NCI-H146 (cell line): ENCODE data around the gene E4F1.

Experiments used
- DNase-seq: peaks from one replicate; lab custom pipeline; 2025; lab: John Stamatoyannopoulos, UW

E4F1 gene, protein sequence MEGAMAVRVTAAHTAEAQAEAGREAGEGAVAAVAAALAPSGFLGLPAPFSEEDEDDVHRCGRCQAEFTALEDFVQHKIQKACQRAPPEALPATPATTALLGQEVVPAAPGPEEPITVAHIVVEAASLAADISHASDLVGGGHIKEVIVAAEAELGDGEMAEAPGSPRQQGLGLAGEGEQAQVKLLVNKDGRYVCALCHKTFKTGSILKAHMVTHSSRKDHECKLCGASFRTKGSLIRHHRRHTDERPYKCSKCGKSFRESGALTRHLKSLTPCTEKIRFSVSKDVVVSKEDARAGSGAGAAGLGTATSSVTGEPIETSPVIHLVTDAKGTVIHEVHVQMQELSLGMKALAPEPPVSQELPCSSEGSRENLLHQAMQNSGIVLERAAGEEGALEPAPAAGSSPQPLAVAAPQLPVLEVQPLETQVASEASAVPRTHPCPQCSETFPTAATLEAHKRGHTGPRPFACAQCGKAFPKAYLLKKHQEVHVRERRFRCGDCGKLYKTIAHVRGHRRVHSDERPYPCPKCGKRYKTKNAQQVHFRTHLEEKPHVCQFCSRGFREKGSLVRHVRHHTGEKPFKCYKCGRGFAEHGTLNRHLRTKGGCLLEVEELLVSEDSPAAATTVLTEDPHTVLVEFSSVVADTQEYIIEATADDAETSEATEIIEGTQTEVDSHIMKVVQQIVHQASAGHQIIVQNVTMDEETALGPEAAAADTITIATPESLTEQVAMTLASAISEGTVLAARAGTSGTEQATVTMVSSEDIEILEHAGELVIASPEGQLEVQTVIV

DNA sequence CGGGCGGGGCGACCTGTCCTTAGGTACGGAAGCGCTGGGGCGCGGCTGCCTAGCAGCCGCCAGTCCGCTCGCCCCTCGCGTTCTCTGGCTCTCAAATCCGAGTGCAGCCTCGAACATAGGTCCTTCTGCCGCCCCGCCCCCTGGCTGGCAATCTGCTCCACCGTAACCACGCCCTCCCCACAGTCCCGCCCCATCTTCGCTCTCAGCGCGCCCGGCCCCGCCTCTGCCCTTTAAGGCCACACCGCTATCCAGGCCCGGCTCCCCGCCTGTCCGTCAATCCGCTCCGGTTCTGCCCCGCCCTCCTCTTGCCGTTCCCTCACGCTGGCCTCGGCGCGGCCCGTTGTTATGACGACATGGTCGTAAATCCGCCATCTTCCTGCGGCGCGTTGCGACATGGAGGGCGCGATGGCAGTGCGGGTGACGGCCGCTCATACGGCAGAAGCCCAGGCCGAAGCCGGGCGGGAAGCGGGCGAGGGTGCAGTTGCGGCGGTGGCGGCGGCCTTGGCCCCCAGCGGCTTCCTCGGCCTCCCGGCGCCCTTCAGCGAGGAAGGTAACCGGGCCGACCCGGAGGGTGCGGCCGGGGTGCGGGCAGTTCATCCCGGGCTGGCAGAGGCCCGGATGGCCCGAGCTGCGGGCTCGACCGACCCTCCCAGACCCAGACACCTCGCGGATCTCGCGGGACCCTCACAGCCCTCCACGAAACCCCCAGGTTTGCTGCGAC, at the start of gene E4F1:
Gene E4F1, plus strand, starts transcription at position 371 of the 721 bp plus-strand sequence. Its CDS starts 23 bp downstream, at position 394.
- peak; percentile 100 for DNase-seq

DNA sequence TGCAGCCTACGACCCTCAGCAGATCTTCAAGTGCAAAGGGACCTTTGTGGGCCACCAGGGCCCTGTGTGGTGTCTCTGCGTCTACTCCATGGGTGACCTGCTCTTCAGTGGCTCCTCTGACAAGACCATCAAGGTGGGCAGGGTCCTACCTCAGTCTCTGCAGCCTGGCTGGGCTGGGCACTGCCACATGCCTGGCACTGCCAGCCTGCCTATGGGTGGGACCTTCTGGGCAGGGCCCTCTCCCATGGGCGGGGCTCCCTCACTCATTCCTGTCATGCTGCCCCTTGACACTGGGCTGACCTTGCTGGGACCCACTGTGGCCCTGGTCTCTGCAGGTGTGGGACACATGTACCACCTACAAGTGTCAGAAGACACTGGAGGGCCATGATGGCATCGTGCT, 49.5 kb upstream of the E4F1 start:
- DNase-seq, result no peak

DNA sequence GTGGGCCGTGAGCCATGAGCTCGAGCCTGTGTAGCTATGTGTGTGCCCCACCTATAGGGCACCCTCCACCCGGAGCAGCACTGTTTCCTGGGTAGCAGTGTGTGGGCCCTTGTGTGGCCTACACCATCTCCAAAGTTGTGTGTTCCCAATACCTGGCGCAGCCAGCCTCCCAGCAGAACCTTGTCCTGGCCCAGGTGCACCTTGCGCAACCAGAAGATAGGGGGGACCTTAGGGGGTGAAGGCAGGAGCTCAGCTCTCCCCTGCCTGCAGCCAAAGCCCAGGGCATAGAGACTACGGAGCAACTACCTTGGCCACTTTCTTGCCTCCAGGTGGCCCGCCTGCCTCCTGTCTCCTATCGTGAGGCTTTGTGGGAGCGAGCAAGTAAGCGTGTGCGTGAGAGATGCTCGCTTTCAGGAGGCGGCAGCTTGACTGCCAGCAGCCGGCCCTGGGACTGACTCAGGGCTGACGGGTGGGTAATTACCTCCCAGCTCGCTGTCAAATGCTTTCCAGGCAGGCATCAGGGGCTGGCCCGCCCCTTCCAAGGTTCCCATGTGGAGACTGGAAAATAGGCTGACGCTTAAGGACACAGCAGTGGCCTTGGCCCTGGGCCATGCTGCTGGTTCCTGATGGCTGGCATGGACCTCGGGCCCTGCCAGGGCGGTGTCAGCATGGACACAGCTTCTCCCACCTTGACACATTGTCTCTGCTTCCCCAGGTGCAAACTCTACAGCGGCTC, 48.8 kb upstream of the E4F1 start:
- no peak for DNase-seq

DNA sequence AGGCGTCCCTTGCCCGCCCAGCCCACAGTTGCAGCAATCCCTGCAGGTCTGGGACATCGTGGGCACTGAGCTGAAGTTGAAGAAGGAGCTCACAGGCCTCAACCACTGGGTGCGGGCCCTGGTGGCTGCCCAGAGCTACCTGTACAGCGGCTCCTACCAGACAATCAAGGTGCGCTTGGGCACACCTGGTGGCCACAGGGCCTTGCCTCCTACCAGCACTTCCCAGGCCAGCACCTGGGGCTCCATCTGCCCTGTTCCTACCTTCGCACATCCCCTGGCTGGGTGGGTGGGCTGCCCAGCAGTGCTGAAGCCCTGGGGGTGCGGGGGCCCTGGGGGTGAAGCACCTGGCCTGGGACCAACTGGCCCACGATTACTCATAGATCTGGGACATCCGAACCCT, 47.9 kb upstream of the E4F1 start:
- DNase-seq, result no peak

DNA sequence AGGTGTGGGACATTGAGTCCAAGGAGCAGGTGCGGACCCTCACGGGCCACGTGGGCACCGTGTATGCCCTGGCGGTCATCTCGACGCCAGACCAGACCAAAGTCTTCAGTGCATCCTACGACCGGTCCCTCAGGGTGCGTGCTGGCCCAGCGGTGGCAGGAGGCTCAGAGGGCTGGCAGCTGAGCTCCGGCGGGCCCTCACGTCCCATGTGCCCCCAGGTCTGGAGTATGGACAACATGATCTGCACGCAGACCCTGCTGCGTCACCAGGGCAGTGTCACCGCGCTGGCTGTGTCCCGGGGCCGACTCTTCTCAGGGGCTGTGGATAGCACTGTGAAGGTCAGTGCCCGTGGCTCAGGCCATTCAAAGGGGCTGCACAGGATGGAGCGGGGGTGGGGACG, 47.3 kb upstream of the E4F1 start:
- DNase-seq, result no peak

DNA sequence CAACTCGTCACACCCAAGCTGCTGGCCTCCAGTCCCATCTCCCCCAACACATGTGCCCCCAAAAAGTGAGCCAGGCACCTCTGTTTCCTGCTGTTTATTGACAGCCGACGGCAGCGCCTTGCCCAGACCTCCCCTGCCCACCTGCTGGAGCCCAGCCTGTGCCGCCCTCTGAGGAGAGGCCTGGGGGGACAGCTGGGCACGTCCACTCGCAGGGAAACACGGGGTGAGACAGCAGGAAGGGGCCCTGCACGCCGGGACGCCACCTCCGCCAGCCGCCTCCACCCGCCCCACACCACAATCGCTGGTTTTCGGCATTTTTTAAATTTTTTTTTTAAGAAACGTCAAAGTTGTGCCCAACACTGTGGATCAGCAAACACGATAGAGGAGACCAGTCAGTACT, 46.3 kb upstream of the E4F1 start:
- no peak for DNase-seq

DNA sequence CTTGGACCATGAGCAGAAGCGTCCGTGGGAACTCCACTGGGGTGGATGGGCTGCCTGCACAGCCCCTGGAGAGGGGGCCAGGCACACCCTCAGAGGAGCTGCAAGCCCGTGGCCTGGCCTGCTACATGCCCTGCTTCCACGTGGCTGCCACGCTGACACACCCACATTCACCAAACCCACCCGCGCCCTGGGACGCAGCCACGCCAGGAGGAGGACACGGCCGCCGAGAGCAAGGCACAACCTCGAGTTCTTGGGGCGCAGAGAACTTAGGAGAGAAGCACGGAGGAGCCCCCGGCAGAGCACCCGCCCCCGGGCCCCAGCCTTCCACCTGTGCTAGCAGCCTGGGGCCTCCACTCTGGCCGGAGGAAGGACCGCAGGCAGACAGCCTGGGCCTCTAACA, 45.8 kb upstream of the E4F1 start:
- no peak for DNase-seq

DNA sequence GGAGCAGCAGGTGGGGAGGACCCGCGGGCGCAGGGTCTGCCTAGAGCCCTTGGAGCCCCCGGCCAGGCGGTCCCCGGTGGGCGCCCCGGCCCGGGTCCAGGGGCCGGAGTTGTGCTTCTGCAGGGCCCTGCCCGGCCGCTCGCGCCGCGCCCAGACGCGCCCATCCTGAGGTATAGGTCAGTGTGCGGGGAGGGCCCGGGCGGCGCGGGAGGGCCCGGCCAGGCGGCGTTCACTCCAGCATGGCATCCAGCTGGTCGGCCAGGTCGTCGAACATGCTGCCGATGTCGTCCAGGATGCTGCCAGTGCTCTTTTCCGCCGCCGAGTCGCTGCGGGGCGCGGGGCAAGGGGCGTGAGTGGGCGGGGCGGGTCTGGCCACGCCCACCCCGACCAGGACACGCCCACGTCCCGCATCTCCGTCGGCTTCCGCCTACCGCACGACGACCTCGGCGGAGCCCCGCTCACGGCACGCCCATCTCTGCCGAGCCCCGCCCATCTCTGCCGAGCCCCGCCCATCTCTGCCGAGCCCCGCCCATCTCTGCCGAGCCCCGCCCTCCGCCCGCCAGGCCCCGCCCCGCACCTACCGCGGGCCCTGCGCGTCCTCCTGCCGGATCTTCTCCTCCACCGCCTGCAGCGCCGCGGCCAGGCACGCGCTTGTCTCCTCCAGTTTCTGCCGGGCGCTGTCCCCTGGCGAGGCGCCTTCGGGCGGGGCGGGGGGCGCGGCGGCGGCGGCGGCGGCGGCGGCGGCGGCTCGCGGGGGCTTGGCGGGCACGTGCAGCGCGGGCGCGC, 44.9 kb upstream of the E4F1 start:
- peak; percentile 72 for DNase-seq

DNA sequence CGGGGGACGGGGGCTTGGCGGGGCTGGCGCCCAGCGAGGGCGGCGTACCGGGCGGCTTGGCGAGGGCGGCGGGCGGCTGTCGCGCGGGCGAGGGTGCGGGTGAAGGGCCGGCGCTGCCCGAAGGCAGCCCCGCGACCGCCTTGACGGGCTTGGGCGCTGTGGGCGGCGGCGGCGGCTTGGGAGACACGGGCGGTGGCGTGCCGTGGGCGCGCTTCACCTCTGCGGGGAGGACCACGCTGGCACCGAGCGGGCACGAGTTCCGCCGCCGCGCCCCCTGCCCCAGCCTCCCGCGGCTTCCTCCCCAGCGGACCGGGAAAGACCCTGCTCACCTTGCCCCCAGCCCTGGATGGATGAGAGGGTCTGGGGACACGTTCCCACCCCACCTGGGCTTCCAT, 44.3 kb upstream of the E4F1 start:
- no peak for DNase-seq

DNA sequence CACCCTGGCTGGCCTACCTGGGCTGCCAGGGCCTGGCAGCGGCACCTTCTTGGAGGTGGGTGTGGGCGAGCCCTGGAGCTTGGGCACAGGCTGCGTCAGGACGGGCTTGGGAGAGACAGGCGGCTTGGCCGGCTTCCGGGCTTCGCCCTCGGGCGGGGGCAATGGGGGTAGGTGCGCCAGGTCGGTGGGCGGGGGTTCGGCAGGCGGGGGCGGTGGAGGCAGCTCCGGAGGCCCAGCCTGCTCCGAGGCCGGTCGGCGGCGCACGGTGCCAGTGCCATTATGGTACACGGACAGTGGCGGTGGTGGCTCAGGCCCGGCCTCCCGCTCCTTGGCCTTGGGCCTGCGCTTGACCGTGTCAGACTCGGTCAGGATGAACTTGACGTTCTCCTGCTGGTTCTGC, 43.8 kb upstream of the E4F1 start:
- no peak for DNase-seq

DNA sequence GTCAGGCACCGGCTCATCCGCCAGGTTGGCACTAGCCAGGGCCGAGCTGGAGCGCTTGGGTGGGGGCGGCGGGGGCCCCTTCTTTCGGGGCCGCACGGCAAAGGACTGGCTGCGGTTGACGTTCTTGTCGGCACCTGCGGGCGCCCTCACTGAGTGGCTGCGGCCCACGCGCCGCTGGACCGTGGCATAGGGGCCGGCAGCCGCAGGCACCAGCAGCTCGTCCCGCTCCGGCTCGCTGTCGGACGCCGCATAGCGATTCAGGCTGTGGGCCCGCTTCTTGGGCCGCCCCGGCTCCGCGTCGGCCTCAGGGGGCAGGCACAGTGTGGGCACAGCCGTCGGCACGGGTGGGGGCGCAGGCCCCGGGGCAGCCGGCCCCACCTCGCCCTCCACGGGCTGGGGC, 42.9 kb upstream of the E4F1 start:
- DNase-seq, result no peak

DNA sequence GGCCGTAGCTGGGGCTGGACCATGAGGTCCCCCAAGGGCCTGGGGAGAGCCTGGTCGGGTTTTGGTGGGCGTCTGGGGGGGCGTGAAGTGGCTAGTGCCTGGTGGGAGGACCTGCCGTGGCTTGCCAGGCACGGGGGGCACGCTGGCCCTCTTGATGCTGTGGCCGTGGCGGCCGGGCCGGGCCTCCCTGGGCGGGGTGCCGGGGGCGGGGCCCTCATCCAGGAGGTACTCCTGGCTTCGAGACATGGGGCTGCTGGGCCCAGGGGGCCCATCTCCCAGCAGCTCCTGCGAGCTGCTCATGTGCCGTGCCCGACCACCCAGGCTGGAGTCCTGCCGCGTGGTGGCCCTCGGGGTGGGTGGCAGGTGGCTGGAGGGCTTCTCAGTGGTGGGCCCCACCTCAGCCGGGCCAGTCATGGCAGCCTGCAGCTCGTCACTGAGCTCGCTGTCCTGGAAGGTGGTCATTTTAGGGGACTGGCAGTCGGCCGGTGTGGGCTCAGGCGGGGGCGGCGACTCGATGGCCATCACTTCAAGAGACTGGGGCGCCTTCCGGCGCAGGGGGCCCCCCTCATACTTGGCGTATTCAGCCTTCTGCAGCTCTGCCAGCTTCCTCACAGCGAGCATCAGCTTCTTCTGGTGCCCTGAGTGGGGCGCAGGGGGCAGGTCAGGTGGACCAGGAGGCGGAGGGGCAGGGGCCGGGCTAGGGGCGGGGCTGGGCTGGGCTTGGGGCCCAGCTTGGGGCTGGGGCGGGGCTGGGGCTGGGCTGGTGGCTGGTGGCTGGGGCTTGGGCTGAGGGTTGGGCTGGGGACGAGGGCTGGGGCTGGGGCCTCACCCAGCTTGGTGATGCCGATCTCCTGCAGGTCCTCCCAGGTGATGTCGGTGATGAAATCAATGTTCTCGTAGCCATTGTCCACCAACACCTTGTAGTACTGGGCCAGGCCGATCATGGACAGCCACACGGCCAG, 42.1 kb upstream of the E4F1 start:
- DNase-seq, result no peak

DNA sequence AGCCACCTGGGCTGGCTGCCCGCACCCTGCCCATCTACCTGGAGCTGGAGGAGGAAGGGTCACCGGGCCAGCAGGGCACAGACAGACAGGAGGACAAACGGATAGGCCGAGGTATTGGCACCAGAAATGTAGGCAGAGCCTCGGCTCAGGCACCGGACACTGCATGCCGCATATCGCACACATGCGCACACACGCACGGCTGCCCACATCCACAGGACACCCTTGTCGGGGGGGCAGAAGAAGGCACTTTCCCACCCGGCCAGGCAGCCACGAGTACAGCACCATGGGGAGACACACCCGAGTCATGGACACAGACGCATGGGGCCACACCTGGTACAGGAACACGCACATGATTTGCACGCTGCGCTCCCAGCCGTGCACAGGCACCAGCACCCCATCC, 41.4 kb upstream of the E4F1 start:
- no peak for DNase-seq

DNA sequence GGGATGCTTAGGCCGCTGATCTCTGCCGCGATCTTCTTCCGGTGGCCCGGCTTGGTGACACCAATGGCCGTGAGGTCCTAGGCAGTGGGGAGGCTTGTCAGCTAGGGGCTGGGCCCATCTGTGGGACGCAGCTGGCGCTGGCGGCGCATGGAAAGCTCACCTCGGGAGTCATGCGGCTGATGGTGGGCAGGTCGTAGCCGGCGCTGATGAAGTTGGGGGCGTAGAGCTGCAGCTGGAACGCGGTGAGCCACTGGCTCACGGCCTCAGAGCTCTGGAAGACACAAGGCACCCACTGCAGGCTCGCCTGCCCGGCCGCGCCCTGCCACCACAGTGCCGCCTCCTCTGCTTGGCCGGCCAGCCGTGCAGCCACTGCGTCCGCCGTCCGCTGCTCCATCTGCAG, 39.7 kb upstream of the E4F1 start:
- no peak for DNase-seq

DNA sequence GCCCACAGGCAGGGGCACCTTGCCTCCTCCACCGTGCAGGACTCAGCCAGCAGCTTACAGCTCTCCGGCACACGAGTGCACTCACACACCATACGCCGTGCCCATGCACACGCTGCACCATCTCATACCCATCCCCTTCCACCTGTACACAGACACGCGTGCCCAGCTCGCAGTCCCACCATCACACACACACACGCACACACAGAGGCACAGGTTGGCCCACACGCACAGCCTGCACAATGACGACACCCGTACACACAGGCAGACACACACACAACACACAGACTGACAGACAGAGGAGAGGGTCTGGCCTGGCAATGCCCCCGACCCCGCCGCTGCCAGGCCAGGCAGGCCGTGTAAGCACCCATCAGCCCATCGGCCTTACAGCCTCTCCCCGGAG, 39.0 kb upstream of the E4F1 start:
- no peak for DNase-seq

DNA sequence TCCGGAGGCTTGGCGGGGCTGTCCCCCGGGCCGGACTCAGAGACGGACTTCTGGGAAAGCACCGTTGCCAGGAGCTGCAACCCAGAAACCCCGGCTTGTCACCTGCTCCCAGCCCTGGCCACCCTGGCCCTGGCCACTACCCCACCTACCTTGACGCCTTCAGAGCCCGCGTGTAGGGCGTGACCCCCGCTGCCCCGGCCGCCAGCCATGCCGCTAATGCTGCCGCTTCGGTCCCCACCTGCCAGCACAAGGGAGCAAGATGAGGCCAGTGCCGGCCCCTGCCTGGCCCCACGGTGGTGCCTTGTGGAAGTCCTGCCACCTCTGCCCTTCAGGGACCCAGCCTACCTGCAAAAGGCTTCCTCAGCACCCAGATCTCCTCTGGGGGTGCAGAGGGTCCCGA, 38.4 kb upstream of the E4F1 start:
- no peak for DNase-seq

DNA sequence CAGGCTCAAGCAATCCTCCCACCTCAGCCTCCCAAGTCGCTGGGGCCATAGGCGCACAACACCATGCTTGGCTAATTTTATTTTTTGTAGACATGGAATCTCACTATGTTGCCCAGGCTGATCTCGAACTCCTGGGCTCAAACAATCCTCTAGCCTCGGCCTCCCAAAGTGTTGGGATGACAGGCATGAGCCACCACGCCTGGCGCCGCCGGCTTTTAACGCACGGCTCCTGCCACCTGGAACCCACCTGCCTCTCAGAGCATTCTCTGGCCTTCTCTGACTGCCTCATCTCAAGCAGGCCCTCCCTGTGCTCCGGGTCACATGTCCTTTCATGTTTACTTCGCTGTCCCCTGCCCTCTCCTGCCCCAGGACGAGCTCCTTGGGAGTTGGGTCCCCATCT, 37.3 kb upstream of the E4F1 start:
- no peak for DNase-seq

DNA sequence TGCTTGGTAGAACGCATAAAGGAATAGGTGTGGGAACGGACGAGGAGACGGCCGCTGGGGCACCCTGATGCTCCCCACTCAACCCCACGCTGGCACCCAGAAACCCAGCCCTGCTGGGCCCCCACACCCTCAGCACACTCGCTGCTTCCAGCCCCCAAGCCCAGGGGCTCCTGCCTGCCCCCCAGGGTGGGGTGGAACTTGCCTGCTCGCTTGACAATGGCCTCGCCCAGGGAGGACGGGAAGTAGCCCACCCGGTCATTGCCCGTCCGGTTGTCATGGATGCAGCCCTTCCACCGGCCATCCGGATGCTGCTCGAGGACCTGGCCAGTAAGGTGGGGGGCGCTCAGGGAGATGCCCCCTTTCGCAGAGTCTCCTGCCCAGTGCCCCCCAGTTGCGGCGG, 36.9 kb upstream of the E4F1 start:
- DNase-seq, result no peak

DNA sequence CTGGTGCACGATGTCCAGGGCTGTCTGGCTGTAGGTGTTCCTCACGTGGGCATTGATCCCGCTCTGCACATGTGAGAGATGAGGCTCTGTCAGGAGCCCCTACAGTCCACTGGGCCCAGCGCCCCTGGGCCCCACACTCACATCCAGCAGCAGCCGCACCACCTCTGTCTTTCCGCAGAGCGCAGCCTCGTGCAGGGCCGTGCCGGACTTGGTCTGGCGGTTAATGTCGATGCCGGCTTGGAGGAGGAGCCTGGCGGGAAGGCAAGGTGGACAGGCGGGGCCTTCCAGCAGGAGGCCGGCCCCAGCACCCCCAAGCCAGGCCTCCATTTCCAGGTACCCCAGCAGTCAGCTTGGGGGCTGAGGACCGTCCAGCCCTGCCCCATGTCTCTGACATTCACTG, 36.2 kb upstream of the E4F1 start:
- DNase-seq, result no peak

DNA sequence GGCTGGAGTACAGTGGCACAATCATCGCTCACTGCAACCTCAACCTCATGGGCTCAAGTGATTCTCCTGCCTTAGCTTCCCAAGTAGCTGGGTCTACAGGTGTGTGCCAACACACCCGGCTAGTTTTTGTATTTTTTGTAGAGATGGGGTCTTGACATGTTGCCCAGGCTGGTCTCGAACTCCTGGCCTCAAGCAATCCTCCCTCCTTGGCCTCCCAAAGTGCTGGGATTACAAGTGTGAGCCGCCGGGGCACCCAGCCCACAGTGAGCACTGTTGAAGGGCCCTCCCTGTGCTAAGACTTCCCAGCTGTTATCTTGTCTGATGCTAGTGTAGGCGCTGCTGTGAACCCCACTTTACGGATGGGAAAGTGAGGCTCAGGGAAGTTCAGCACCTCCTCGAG, 35.0 kb upstream of the E4F1 start:
- no peak for DNase-seq
